A549 treated with CORT108297 at 1 μM for 4 hours (cell line): ENCODE measurements around the gene INSYN2A. TPM values are rescaled to one million over a fixed set of nuclear protein-coding genes. Genes with fewer than 3 reads are reported as not detected.

Source experiments
- total RNA-seq: library from RNA; stranded (reverse); fragments of 200-300 nt; extraction: Qiagen RNA extraction; gene quantifications from 5 replicates; pipeline ENCODE4 v1.2.3, GENCODE V29; 2022

INSYN2A gene, protein sequence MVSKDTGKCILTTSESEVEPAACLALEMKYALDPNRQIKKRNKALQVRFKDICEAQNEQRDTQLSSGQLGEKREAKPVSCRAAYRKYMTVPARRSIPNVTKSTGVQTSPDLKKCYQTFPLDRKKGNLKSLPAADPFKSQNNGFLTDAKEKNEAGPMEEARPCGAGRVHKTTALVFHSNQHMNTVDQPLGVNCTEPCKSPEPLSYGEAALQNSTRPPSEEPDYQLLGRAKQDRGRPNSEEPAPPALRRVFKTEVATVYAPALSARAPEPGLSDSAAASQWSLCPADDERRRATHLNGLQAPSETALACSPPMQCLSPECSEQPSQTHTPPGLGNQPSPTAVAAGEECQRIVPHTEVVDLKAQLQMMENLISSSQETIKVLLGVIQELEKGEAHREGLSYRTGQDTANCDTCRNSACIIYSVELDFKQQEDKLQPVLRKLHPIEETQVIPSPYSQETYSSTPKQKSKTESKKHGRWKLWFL
- 1.4 to 1.9 TPM (median 1.6 TPM) in 5 replicates for total RNA-seq

DNA sequence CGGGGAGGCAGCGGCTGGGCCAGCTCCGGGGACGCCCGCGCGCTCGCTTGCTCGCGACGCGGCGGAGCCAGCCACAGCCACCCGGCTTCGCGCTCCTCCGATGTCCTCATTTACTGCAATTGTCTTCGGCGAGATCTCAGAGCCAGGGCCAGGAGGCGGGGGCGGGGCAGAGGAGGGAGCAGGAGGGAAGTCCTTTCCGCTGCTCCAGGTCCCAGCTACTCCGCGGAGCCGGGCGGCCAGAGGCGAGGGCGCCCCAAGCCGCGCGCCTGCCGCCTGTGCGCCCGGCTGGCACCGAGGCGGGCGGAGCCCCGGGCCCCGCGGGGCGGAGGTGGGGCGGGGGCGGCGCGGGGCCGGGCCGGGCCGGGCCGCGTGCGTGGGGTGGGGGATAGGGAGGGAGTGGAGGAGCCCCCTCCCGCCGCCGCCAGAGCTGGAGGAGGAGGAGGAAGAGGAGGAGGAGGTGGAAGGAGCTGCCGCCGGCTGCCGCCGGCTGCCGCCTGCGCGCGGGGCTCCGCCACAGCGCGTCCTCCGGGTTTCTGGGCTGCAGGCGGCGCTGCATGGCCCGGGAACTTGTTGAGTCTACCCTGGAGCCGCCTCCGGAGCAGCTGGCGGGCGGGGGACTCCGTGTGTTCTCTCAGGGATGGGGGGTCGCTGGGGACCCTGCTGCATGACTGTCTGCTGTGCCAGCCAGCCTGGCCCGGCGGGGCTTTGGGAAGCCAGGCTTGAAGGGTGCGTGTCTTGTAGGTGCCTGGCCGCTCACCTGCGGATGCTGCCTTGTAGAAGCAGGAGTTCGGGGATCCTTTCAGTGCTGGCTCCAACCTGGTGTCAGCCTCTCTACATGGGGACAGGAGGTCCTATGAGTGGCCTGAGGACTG is at the start of gene INSYN2A:
Gene INSYN2A, minus strand, starts transcription at position 310 of the 872 bp plus-strand sequence. CDS start 20,196 bp downstream, outside the sequence.

